Dermis lymphatic vessel endothelial cell (primary cell): ENCODE results near the gene SELENBP1. TPM values are rescaled to one million over a fixed set of nuclear protein-coding genes. Genes with fewer than 3 reads are reported as not detected.

Experiments
- total RNA-seq: library from RNA; depleted of rRNA; stranded (reverse); fragments of >200 nt; gene quantifications from 2 replicates; pipeline ENCODE4 v1.2.1, GENCODE V29; 2014

Gene SELENBP1
- total RNA-seq = 0.43 TPM in 1 of 2 replicates, not detected in the other

DNA sequence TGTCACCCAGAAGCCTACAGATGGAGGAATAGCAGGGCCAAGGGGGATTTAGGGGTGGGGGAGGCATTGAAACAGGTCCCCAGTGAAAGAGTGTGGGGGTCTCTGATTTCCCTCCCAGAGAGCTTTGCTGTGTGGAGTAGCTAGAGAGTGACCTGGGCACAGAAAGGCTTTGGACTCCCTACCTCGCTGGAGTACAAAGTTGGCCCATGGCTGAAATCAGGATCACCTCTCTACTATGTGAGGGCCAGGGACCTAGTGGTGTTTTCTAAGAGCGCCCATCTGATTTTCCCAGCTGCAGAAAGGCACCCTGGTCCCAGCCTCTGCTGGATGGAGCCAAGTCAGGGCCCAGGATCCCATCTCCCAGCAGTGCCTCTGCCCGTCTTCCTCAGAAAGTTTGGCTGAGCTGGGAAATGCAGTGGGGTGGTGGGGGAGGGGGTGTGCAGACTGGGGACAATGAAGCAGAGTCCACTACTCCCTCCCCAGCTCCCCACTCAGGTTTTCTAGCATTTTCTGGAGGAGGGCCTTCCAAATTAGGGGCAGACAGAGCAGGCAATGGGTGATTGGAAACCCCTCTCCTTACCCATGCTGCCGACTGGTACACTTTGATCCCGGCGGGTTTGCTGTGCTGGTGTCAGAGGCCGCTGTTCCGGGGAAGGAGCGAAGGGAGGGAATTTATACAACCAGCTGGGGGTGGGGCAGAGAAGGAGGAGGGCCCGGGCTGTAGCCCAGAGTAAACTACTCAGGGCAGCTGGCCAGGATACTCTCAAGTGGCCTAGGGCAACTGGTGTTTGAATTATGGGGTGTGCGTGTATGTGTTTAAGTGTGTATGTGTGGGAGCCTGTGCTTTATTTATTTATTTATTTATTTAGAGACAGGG, at the start of gene SELENBP1:
SELENBP1 (minus strand) TSS at position 648 of the 877 bp plus-strand sequence; CDS start at position 584, 64 bp downstream.

GRCh38 chr1:151399324-151400171, 27.0 kb upstream of the SELENBP1 start, which contains the start of gene PSMB4:
Gene PSMB4 (plus strand): TSS chr1:151399573. CDS start chr1:151399588, 15 bp downstream.

GRCh38 chr1:151346769-151347522, 25.6 kb downstream of the SELENBP1 start, which contains the start of gene RFX5:
Gene RFX5 (minus strand): TSS chr1:151347252. CDS start chr1:151346320, 932 bp downstream.

GRCh38 chr1:151327223-151327902, 45.1 kb downstream of the SELENBP1 start, which contains the start of gene PI4KB:
Gene PI4KB (minus strand): TSS chr1:151327416. CDS start chr1:151316481, 10,935 bp downstream.

Other genes with a start within 250 kb of the SELENBP1 start
- 2.2 and 4.2 TPM in 2 replicates for gene SEMA6C, start 226.1 kb downstream of the SELENBP1 start, total RNA-seq
- gene TNFAIP8L2, start 216.1 kb downstream of the SELENBP1 start, total RNA-seq = 0.11 TPM in 1 of 2 replicates, not detected in the other
- 4.6 and 4.8 TPM in 2 replicates for gene LYSMD1, start 206.8 kb downstream of the SELENBP1 start, total RNA-seq
- 15.5 and 18.8 TPM in 2 replicates for gene SCNM1, start 206.6 kb downstream of the SELENBP1 start, total RNA-seq
- 0.26 TPM in 1 of 2 replicates, not detected in the other for gene TMOD4, start 196.7 kb downstream of the SELENBP1 start, total RNA-seq
- 38.9 and 49.2 TPM in 2 replicates for gene VPS72, start 182.5 kb downstream of the SELENBP1 start, total RNA-seq
- 40.1 and 41.8 TPM in 2 replicates for gene PIP5K1A, start 174.2 kb downstream of the SELENBP1 start, total RNA-seq
- gene PSMD4, start 118.0 kb downstream of the SELENBP1 start, total RNA-seq = 197 and 219 TPM in 2 replicates
- 7.1 and 10.3 TPM in 2 replicates for gene ZNF687, start 90.4 kb downstream of the SELENBP1 start, total RNA-seq
- gene PI4KB, start 45.3 kb downstream of the SELENBP1 start, total RNA-seq = 27.6 and 30.1 TPM in 2 replicates
- 46.7 and 52.3 TPM in 2 replicates for gene RFX5, start 25.5 kb downstream of the SELENBP1 start, total RNA-seq
- gene PSMB4, start 26.9 kb upstream of the SELENBP1 start, total RNA-seq = 426 and 457 TPM in 2 replicates
- 13.4 and 15.0 TPM in 2 replicates for gene POGZ, start 86.8 kb upstream of the SELENBP1 start, total RNA-seq
- gene CGN, start 138.7 kb upstream of the SELENBP1 start, total RNA-seq = 0.11 and 0.26 TPM in 2 replicates
- gene TUFT1, start 167.6 kb upstream of the SELENBP1 start, total RNA-seq = 3.9 and 5.3 TPM in 2 replicates
- gene SNX27, start 239.3 kb upstream of the SELENBP1 start, total RNA-seq = 15.1 and 16.7 TPM in 2 replicates